AG10803 (cell line): ENCODE measurements around the gene MGST1.
A peak's percentile ranks its signal among the peaks of the same experiment; 100 is the strongest.

Experiments used
- DNase-seq: peaks from one replicate; pipeline ENCODE4 v3.0.0; 2010; ENCODE audit warnings: low read depth
- H3K4me3 ChIP-seq: 2 replicates; pipeline ENCODE4 v1.5.1; 2011; ENCODE audit warnings: mild to moderate bottlenecking, low read length, control low read depth
- TF ChIP-seq, protein P1 (sequence below): conservative IDR thresholded peaks from 2 replicates; pipeline ENCODE4 v1.5.1; 2011; ENCODE audit warnings: mild to moderate bottlenecking, low read length, control low read depth, inconsistent platforms

MGST1 gene

GRCh38 chr12:16349131-16349460, 1.7 kb downstream of the MGST1 start:
- DNase-seq: peak; percentile 93
- peak overlapping the region; percentile 68 for H3K4me3 ChIP-seq
- TF ChIP-seq, protein P1, sequence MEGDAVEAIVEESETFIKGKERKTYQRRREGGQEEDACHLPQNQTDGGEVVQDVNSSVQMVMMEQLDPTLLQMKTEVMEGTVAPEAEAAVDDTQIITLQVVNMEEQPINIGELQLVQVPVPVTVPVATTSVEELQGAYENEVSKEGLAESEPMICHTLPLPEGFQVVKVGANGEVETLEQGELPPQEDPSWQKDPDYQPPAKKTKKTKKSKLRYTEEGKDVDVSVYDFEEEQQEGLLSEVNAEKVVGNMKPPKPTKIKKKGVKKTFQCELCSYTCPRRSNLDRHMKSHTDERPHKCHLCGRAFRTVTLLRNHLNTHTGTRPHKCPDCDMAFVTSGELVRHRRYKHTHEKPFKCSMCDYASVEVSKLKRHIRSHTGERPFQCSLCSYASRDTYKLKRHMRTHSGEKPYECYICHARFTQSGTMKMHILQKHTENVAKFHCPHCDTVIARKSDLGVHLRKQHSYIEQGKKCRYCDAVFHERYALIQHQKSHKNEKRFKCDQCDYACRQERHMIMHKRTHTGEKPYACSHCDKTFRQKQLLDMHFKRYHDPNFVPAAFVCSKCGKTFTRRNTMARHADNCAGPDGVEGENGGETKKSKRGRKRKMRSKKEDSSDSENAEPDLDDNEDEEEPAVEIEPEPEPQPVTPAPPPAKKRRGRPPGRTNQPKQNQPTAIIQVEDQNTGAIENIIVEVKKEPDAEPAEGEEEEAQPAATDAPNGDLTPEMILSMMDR: no peak

- H3K4me3 ChIP-seq: no peak overlapping the region
- DNase-seq: peak; percentile 96
- TF ChIP-seq, protein P1: no peak
Observed at GRCh38 chr12:16350682-16351081, 3.2 kb downstream of the MGST1 start.

GRCh38 chr12:16352481-16352880, 5.0 kb downstream of the MGST1 start:
- no peak overlapping the region for H3K4me3 ChIP-seq
- TF ChIP-seq, protein P1: no peak
- DNase-seq: peak; percentile 60

DNA sequence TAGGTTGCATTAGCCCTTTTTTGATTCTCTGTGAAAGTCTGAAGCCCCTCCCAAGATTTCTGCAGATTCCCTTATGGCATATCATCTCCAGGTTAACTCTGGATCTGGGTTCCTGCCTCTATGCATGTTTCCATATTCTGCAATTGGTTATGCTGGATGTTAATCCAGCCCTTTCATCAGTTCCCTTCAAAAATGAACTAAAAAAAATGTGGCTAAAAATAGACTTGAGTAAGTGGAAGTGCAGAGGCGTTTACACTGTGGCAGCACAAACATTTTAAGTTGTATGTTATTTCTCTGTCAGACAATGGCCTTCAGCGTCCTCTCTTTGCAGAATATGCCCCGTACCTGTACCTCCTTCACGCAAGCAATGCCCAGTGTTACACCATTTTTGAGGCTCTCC, 11.4 kb downstream of the MGST1 start:
- TF ChIP-seq, protein P1: no peak
- no peak overlapping the region for H3K4me3 ChIP-seq
- DNase-seq: peak; percentile 8

DNA sequence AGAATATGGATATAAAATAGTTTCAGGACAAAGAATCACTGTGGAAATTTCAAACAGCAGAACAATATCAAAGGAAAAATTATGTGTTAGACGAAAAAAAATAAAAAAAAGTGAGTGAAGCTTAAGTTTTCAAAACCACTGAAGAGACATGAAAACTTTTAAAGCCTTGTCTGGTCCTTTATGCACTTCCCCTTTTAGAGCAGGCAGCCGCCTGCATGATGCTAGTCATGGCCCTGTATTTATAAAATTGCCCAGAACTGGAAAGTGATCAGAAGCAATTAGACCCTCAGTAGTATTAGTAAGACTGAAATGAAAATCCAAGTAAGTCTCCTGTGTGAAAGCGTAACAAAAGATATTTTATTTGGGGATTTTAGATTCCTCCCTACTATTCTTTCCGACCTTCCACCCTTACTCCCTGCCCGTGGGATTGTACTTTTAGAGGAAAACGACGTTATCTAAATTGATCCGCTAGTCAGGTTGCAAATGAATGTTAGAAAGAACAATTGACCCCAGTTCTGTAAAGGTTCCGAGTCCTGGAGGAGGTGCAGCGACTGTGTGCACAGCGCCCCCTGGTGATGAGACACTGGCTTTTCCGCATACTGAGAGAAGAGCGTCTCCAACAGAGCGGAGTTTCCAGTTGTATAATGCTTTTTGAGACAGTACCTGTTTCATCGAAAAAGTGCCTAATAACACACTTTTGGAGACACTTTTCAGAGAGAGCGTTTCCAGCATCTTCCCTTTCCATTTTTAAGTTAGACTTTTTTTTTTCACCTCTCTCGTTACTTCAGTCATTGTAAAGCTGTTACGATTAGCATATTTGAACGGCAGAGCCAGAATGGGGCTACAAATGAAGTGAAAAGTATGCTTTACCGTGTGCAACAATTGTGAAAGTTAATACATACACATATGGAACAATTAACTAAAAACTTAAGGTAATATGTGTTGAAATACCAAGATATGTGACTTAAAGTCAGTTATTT, 12.4 kb downstream of the MGST1 start:
- peak; percentile 43 for DNase-seq
- H3K4me3 ChIP-seq: no peak overlapping the region
- TF ChIP-seq, protein P1: peak; percentile 79

- DNase-seq: no peak
- no peak overlapping the region for H3K4me3 ChIP-seq
- TF ChIP-seq, protein P1: no peak
Observed at GRCh38 chr12:16361142-16361783, 13.8 kb downstream of the MGST1 start.
